Measurements from ENCODE around the gene IFNL4.

IFNL4 gene

GRCh38 chr19:39196320-39196719 is 52.3 kb downstream of the IFNL4 start:
- Histone ChIP-seq H3K4me1 (peaks cover 0 to 30% (median 17%) of the 10 kb centered on the region in 10 experiments; a peak in 17 of 20 replicates), H3K27me3 (peaks cover 38 to 49% (median 46%) of the 10 kb centered on the region in 11 experiments), H3K4me3 (no peak overlapping the region), H3K4me2 (peak overlapping the region in 5 of 11 experiments; percentile 1 to 74 (median 57); a peak in 5 of 22 replicates), H3K36me3 (no peaks in the 10 kb centered on the region), H3K27ac (no peak overlapping the region), H3K9ac (no peak overlapping the region), H4K20me1 (peaks cover 0 to 22% (median 0%) of the 10 kb centered on the region in 11 experiments; a peak in 5 of 22 replicates), H3K9me3 (replicated peaks in 1 of 11) (no peaks in the 10 kb centered on the region)
- TF ChIP-seq Cebpa-rat (IDR thresholded peaks at IDR 0.05), result no peak
